Astrocyte (in vitro differentiated cells and primary cell): ENCODE data around the gene KLF9. TPM values are rescaled to one million over a fixed set of nuclear protein-coding genes. Genes with fewer than 3 reads are reported as not detected.

Experiments used
- DNase-seq: peaks from one replicate; pipeline ENCODE4 v3.0.0-alpha.2; 2010; ENCODE audit warnings: low read depth
- FAIRE-seq: peaks from 2 replicates; lab custom pipeline; 2011; peaks lifted over from hg19 to GRCh38; lab: Jason Lieb, UNC
- H2AFZ ChIP-seq: 2 replicates; pipeline ENCODE4 v1.6.0; 2012; ENCODE audit warnings: low read depth, low read length, inconsistent platforms
- H3K27ac ChIP-seq: 2 replicates; pipeline ENCODE4 v1.5.1; 2011; ENCODE audit warnings: low read depth, low read length, inconsistent platforms
- H3K27me3 ChIP-seq: 2 replicates; pipeline ENCODE4 v1.6.0; 2011; ENCODE audit warnings: low read length, inconsistent platforms; ENCODE audit not compliant: insufficient read depth
- H3K36me3 ChIP-seq: 2 replicates; pipeline ENCODE4 v1.5.1; 2011; ENCODE audit warnings: low read length, inconsistent platforms; ENCODE audit not compliant: insufficient read depth
- H3K4me1 ChIP-seq: 2 replicates; pipeline ENCODE4 v1.5.1; 2011; ENCODE audit warnings: low read length, inconsistent platforms; ENCODE audit not compliant: insufficient read depth
- H3K4me2 ChIP-seq: 2 replicates; pipeline ENCODE4 v1.6.0; 2012; ENCODE audit warnings: low read length, inconsistent platforms
- H3K4me3 ChIP-seq: 2 replicates; pipeline ENCODE4 v1.5.1; 2011; ENCODE audit warnings: low read depth, mild to moderate bottlenecking, low read length, inconsistent platforms; ENCODE audit not compliant: insufficient read depth
- H3K79me2 ChIP-seq: 2 replicates; pipeline ENCODE4 v1.6.0; 2012; ENCODE audit warnings: mild to moderate bottlenecking, low read length, inconsistent platforms; ENCODE audit not compliant: insufficient read depth
- H3K9ac ChIP-seq: 2 replicates; pipeline ENCODE4 v1.6.0; 2012; ENCODE audit warnings: mild to moderate bottlenecking, low read length, inconsistent platforms
- H3K9me3 ChIP-seq: 2 replicates; pipeline ENCODE4 v1.5.1; 2012; ENCODE audit warnings: low read depth, mild to moderate bottlenecking, low read length, inconsistent platforms; ENCODE audit not compliant: insufficient read depth
- H4K20me1 ChIP-seq: 2 replicates; pipeline ENCODE4 v1.6.0; 2012; ENCODE audit warnings: low read length, inconsistent platforms; ENCODE audit not compliant: insufficient read depth
- H3K27ac Mint-ChIP-seq: one replicate; pipeline ENCODE4 v1.8.0; 2021; ENCODE audit warnings: mild to moderate bottlenecking, mixed read lengths; ENCODE audit not compliant: unreplicated experiment
- H3K27me3 Mint-ChIP-seq: one replicate; pipeline ENCODE4 v1.8.0; 2021; ENCODE audit warnings: low read depth, mixed read lengths; ENCODE audit not compliant: unreplicated experiment
- H3K36me3 Mint-ChIP-seq: one replicate; pipeline ENCODE4 v1.8.0; 2021; ENCODE audit warnings: low read depth, mixed read lengths; ENCODE audit not compliant: unreplicated experiment
- H3K4me1 Mint-ChIP-seq: one replicate; pipeline ENCODE4 v1.8.0; 2021; ENCODE audit warnings: low read depth, mixed read lengths; ENCODE audit not compliant: unreplicated experiment
- H3K4me3 Mint-ChIP-seq: one replicate; pipeline ENCODE4 v1.8.0; 2021; ENCODE audit warnings: mild to moderate bottlenecking, moderate library complexity, mixed read lengths; ENCODE audit not compliant: unreplicated experiment
- H3K9me3 Mint-ChIP-seq: one replicate; pipeline ENCODE4 v1.8.0; 2021; ENCODE audit warnings: mild to moderate bottlenecking, mixed read lengths; ENCODE audit not compliant: unreplicated experiment
- CTCF ChIP-seq: IDR thresholded peaks from 2 replicates; pipeline ENCODE4 v1.5.1; 2011; ENCODE audit warnings: low read depth, mild to moderate bottlenecking, inconsistent platforms, low read length, moderate library complexity; ENCODE audit not compliant: insufficient read depth
- EZH2 ChIP-seq: IDR thresholded peaks from 2 replicates; pipeline ENCODE4 v1.6.1; 2012; ENCODE audit warnings: mild to moderate bottlenecking, low read length, inconsistent platforms; ENCODE audit not compliant: insufficient read depth
- total RNA-seq: library from RNA; stranded (reverse); gene quantifications from 2 replicates; pipeline ENCODE4 v1.2.1, GENCODE V29; 2021

KLF9 gene
- total RNA-seq, 1 donor from 2014 or later: 4.9 TPM

- Histone ChIP-seq H2AFZ (no peak overlapping the region), H3K36me3 (no peaks in the 10 kb centered on the region), H3K27ac (no peak overlapping the region), H3K9ac (no peak overlapping the region), H3K4me2 (no peak overlapping the region), H4K20me1 (no peaks in the 10 kb centered on the region), H3K9me3 (no peaks in the 10 kb centered on the region), H3K4me1 (no peaks in the 10 kb centered on the region), H3K27me3 (no peaks in the 10 kb centered on the region), H3K79me2 (no peaks in the 10 kb centered on the region), H3K4me3 (no peak overlapping the region)
- Mint-ChIP-seq H3K9me3 (no peaks in the 10 kb centered on the region), H3K4me3 (no peak overlapping the region), H3K4me1 (no peaks in the 10 kb centered on the region), H3K36me3 (no peaks in the 10 kb centered on the region), H3K27ac (no peak overlapping the region), H3K27me3 (peaks cover 7% of the 10 kb centered on the region)
- FAIRE-seq (no peak), DNase-seq (no peak)
- TF ChIP-seq CTCF: no peak
- TF ChIP-seq EZH2: no peak
Observed at GRCh38 chr9:70452365-70452764, 37.9 kb upstream of the KLF9 start.

- Histone ChIP-seq H3K4me2 (no peak overlapping the region), H3K9me3 (no peaks in the 10 kb centered on the region), H2AFZ (no peak overlapping the region), H3K27ac (no peak overlapping the region), H3K9ac (no peak overlapping the region), H4K20me1 (no peaks in the 10 kb centered on the region), H3K4me1 (no peaks in the 10 kb centered on the region), H3K4me3 (no peak overlapping the region), H3K79me2 (no peaks in the 10 kb centered on the region), H3K36me3 (no peaks in the 10 kb centered on the region), H3K27me3 (no peaks in the 10 kb centered on the region)
- Mint-ChIP-seq H3K9me3 (no peaks in the 10 kb centered on the region), H3K36me3 (no peaks in the 10 kb centered on the region), H3K27me3 (peaks cover 7% of the 10 kb centered on the region), H3K27ac (no peak overlapping the region), H3K4me1 (no peaks in the 10 kb centered on the region), H3K4me3 (no peak overlapping the region)
- DNase-seq: no peak
- FAIRE-seq: no peak
- TF ChIP-seq EZH2 (no peak), CTCF (no peak)
Observed at GRCh38 chr9:70451765-70452164, 37.3 kb upstream of the KLF9 start.

GRCh38 chr9:70450738-70451137 lies 36.3 kb upstream of the KLF9 start:
- no peaks in the 10 kb centered on the region for H3K9me3 Mint-ChIP-seq
- H3K27ac ChIP-seq: no peak overlapping the region
- H3K4me3 ChIP-seq: no peak overlapping the region
- no peaks in the 10 kb centered on the region for H4K20me1 ChIP-seq
- FAIRE-seq (no peak), DNase-seq (no peak)
- no peak overlapping the region for H3K27ac Mint-ChIP-seq
- no peak overlapping the region for H3K9ac ChIP-seq
- H3K4me1 Mint-ChIP-seq: no peaks in the 10 kb centered on the region
- no peak overlapping the region for H2AFZ ChIP-seq
- H3K36me3 Mint-ChIP-seq: no peaks in the 10 kb centered on the region
- no peaks in the 10 kb centered on the region for H3K79me2 ChIP-seq
- H3K4me1 ChIP-seq: no peaks in the 10 kb centered on the region
- no peak overlapping the region for H3K4me2 ChIP-seq
- no peaks in the 10 kb centered on the region for H3K9me3 ChIP-seq
- no peaks in the 10 kb centered on the region for H3K36me3 ChIP-seq
- H3K27me3 Mint-ChIP-seq: peaks cover 7% of the 10 kb centered on the region
- no peaks in the 10 kb centered on the region for H3K27me3 ChIP-seq
- TF ChIP-seq CTCF: no peak
- no peak for TF ChIP-seq EZH2
- no peak overlapping the region for H3K4me3 Mint-ChIP-seq
